ENCODE data around the gene GNG4. TPM values are rescaled to one million over a fixed set of nuclear protein-coding genes. Genes with fewer than 3 reads are reported as not detected.

GNG4 gene
- total and polyA plus RNA-seq, 9 of the 15 experiments (the other 6 are each of a cell fraction or from before 2014, with no cell fraction given), result 0.06 to 0.58 (median 0.08) TPM; not detected in 4

DNA sequence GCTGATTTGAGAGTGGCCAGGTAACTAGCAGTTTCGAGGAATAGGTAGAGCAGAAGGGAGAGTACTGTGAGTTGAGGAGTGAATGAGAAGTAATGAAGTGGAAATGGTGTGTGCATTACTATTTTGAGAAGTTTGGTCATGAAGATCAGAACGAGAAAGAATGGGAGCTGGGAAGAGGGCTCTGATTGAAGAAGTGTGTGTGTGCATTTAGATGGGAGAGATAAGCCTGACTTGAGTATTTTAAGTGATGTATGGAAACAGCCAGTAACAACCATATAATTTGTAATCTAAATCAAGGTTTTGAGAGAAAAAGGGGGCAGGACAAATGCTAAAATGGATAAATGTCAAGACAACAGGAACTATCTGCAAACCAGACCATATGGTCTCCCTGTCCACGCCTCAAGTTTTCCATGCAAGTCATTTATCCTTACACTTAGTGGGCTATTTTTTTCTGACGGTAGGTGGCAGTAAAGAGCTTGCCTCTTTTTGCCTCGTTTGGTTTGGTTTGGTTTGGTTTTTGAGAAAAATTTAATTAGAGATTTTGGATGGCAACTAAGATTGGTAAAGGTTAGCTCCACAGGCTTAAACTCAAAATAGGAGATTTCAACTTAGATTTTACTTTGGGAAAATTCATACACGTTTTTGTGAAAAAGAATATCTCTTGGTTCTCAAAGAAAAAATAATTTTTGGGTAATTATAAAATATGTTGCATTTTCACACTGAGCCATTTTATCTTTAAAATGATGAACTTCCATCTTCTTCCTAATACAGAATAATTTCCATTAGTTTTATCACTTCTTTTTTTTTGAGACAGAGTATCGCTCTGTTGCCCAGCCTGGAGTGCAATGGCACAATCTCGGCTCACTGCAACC is 135.9 kb downstream of the GNG4 start (continued):
- TF ChIP-seq, protein P1, sequence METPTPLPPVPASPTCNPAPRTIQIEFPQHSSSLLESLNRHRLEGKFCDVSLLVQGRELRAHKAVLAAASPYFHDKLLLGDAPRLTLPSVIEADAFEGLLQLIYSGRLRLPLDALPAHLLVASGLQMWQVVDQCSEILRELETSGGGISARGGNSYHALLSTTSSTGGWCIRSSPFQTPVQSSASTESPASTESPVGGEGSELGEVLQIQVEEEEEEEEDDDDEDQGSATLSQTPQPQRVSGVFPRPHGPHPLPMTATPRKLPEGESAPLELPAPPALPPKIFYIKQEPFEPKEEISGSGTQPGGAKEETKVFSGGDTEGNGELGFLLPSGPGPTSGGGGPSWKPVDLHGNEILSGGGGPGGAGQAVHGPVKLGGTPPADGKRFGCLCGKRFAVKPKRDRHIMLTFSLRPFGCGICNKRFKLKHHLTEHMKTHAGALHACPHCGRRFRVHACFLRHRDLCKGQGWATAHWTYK (CRISPR knock-in tag; IDR thresholded peaks at IDR 0.05), result 0 out of 2 replicates have a peak, but pooled peaks have one; percentile 22
- no peak for TF ChIP-seq SMARCC2 (IDR thresholded peaks at IDR 0.05; ENCODE audit: low read depth)
- TF ChIP-seq, protein P2, sequence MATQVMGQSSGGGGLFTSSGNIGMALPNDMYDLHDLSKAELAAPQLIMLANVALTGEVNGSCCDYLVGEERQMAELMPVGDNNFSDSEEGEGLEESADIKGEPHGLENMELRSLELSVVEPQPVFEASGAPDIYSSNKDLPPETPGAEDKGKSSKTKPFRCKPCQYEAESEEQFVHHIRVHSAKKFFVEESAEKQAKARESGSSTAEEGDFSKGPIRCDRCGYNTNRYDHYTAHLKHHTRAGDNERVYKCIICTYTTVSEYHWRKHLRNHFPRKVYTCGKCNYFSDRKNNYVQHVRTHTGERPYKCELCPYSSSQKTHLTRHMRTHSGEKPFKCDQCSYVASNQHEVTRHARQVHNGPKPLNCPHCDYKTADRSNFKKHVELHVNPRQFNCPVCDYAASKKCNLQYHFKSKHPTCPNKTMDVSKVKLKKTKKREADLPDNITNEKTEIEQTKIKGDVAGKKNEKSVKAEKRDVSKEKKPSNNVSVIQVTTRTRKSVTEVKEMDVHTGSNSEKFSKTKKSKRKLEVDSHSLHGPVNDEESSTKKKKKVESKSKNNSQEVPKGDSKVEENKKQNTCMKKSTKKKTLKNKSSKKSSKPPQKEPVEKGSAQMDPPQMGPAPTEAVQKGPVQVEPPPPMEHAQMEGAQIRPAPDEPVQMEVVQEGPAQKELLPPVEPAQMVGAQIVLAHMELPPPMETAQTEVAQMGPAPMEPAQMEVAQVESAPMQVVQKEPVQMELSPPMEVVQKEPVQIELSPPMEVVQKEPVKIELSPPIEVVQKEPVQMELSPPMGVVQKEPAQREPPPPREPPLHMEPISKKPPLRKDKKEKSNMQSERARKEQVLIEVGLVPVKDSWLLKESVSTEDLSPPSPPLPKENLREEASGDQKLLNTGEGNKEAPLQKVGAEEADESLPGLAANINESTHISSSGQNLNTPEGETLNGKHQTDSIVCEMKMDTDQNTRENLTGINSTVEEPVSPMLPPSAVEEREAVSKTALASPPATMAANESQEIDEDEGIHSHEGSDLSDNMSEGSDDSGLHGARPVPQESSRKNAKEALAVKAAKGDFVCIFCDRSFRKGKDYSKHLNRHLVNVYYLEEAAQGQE (IDR thresholded peaks at IDR 0.05; ENCODE audit: borderline replicate concordance), result peak; percentile 66; the same call in 1 of the 2 replicates
- TF ChIP-seq, protein P2 (CRISPR knock-in tag; IDR thresholded peaks at IDR 0.05; ENCODE audit: low read depth), result no peak
- 0 out of 4 replicates have a peak, but pooled peaks of 1 of the 2 experiments have one; percentile 24 for TF ChIP-seq MAZ (CRISPR knock-in tag; conservative IDR thresholded peaks at IDR 0.05 in 1 of 2, IDR thresholded peaks at IDR 0.05 in 1 of 2)
- no peak for TF ChIP-seq ATF1 (CRISPR knock-in tag; IDR thresholded peaks at IDR 0.05)
- 0 out of 2 replicates have a peak, but pooled peaks have one; percentile 11 for TF ChIP-seq ATF1 (tag; IDR thresholded peaks at IDR 0.05)
- peak; percentile 7; the same call in 1 of the 2 replicates for TF ChIP-seq ZNF316 (IDR thresholded peaks at IDR 0.05)
- TF ChIP-seq KLF1 (tag; IDR thresholded peaks at IDR 0.05), result no peak
- TF ChIP-seq, protein P3, sequence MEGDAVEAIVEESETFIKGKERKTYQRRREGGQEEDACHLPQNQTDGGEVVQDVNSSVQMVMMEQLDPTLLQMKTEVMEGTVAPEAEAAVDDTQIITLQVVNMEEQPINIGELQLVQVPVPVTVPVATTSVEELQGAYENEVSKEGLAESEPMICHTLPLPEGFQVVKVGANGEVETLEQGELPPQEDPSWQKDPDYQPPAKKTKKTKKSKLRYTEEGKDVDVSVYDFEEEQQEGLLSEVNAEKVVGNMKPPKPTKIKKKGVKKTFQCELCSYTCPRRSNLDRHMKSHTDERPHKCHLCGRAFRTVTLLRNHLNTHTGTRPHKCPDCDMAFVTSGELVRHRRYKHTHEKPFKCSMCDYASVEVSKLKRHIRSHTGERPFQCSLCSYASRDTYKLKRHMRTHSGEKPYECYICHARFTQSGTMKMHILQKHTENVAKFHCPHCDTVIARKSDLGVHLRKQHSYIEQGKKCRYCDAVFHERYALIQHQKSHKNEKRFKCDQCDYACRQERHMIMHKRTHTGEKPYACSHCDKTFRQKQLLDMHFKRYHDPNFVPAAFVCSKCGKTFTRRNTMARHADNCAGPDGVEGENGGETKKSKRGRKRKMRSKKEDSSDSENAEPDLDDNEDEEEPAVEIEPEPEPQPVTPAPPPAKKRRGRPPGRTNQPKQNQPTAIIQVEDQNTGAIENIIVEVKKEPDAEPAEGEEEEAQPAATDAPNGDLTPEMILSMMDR (IDR thresholded peaks at IDR 0.05 in 2 of 3, conservative IDR thresholded peaks at IDR 0.05 in 1 of 3; ENCODE audit: insufficient read depth in 2 of 3, low read depth in 1 of 3, low read length in 3 of 3), result peak; percentile 84 to 98 (median 89)
- TF ChIP-seq, protein P4, sequence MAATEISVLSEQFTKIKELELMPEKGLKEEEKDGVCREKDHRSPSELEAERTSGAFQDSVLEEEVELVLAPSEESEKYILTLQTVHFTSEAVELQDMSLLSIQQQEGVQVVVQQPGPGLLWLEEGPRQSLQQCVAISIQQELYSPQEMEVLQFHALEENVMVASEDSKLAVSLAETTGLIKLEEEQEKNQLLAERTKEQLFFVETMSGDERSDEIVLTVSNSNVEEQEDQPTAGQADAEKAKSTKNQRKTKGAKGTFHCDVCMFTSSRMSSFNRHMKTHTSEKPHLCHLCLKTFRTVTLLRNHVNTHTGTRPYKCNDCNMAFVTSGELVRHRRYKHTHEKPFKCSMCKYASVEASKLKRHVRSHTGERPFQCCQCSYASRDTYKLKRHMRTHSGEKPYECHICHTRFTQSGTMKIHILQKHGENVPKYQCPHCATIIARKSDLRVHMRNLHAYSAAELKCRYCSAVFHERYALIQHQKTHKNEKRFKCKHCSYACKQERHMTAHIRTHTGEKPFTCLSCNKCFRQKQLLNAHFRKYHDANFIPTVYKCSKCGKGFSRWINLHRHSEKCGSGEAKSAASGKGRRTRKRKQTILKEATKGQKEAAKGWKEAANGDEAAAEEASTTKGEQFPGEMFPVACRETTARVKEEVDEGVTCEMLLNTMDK (IDR thresholded peaks at IDR 0.05; ENCODE audit: borderline replicate concordance, insufficient read depth, low read depth, low read length, poor library complexity, severe bottlenecking), result no peak

Measured in K562 (cell line).